Adrenal gland (tissue), 5 donors: ENCODE measurements around the gene RAD51B.

Experiments
- CTCF ChIP-seq, 6 experiments: fragments of 450-650 bp in 4 of 6; fragments of 200-600 bp in 2 of 6; sonication (generic) in 1 of 6; IDR thresholded peaks; 1 replicate in 5 of 6; 2 replicates in 1 of 6; pipeline versions ENCODE4 v1.5.1 to v1.8.0; 2016 to 2021; ENCODE audit warnings: antibody characterized with exemption in 6 of 6, mild to moderate bottlenecking in 2 of 6, moderate library complexity in 1 of 6
- POLR2A ChIP-seq, 2 donors: fragments of 450-650 bp; IDR thresholded peaks; one replicate each; pipeline ENCODE4 v1.6.1; 2017; ENCODE audit warnings: antibody characterized with exemption in 2 of 2, mild to moderate bottlenecking in 2 of 2, moderate library complexity in 1 of 2
- donor health status: DM: no; HTN: no; CAD: no.

- TF ChIP-seq CTCF (IDR thresholded peaks at IDR 0.05) (no peak), POLR2A (IDR thresholded peaks at IDR 0.05) (no peak)
Measured at GRCh38 chr14:68343534-68344118, 524.0 kb downstream of the RAD51B start.
